CD8-positive, alpha-beta memory T cell (primary cell): ENCODE data around the gene ESRRA. TPM values are rescaled to one million over a fixed set of nuclear protein-coding genes. Genes with fewer than 3 reads are reported as not detected.

Experiments used
- CTCF ChIA-PET: fragments of 350-600 bp; sonication (Branson Sonifier 250); formaldehyde crosslinking; loops from one replicate; lab custom pipeline; 2021; ENCODE audit warnings: antibody characterized with exemption; lab: Charles Lee
- POLR2A ChIA-PET: fragments of 350-600 bp; sonication (Branson Sonifier 250); formaldehyde crosslinking; loops from one replicate; lab custom pipeline; 2021; ENCODE audit warnings: antibody characterized with exemption; lab: Charles Lee
- DNase-seq, 5 donors: peaks; one replicate each; pipeline versions ENCODE4 v3.0.0 to v3.0.0-alpha.2; 2020 to 2022; ENCODE audit warnings: mixed read lengths in 1 of 5
- H3K27ac ChIP-seq: one replicate; pipeline ENCODE4 v1.7.0; 2013; ENCODE audit warnings: low read depth, mild to moderate bottlenecking, low read length, moderate library complexity
- H3K27me3 ChIP-seq: 2 replicates; pipeline ENCODE4 v1.7.0; 2013; ENCODE audit warnings: low read length, mild to moderate bottlenecking; ENCODE audit not compliant: insufficient read depth, poor library complexity, severe bottlenecking
- H3K36me3 ChIP-seq: 2 replicates; pipeline ENCODE4 v1.7.0; 2013; ENCODE audit warnings: mild to moderate bottlenecking, low read length, moderate library complexity; ENCODE audit not compliant: insufficient read depth
- H3K4me1 ChIP-seq: 2 replicates; pipeline ENCODE4 v1.7.0; 2013; ENCODE audit warnings: mild to moderate bottlenecking, low read length, moderate library complexity; ENCODE audit not compliant: insufficient read depth
- H3K4me3 ChIP-seq: 2 replicates; pipeline ENCODE4 v1.7.0; 2013; ENCODE audit warnings: mild to moderate bottlenecking, low read length
- H3K9me3 ChIP-seq: 2 replicates; pipeline ENCODE4 v1.7.0; 2013; ENCODE audit warnings: mild to moderate bottlenecking, low read length
- H3K27ac Mint-ChIP-seq, 8 donors: one replicate each; pipeline ENCODE4 v1.8.0; 2020 to 2021; ENCODE audit warnings: mixed read lengths in 8 of 8, mild to moderate bottlenecking in 6 of 8, inconsistent platforms in 3 of 8, moderate library complexity in 3 of 8
- H3K27me3 Mint-ChIP-seq, 2 donors: one replicate each; pipeline ENCODE4 v1.8.0; 2020 to 2021; ENCODE audit warnings: mixed read lengths in 2 of 2, mild to moderate bottlenecking in 1 of 2, moderate library complexity in 1 of 2
- H3K36me3 Mint-ChIP-seq, 3 donors: one replicate each; pipeline ENCODE4 v1.8.0; 2020 to 2021; ENCODE audit warnings: mixed read lengths in 3 of 3, inconsistent platforms in 1 of 3, mild to moderate bottlenecking in 1 of 3
- H3K4me1 Mint-ChIP-seq, 3 donors: one replicate each; pipeline ENCODE4 v1.8.0; 2020 to 2021; ENCODE audit warnings: mixed read lengths in 3 of 3, inconsistent platforms in 1 of 3, mild to moderate bottlenecking in 1 of 3
- H3K4me3 Mint-ChIP-seq, 7 donors: one replicate each; pipeline ENCODE4 v1.8.0; 2020 to 2021; ENCODE audit warnings: mixed read lengths in 7 of 7, mild to moderate bottlenecking in 6 of 7, moderate library complexity in 4 of 7, inconsistent platforms in 2 of 7
- H3K9me3 Mint-ChIP-seq, 5 donors: one replicate each; pipeline ENCODE4 v1.8.0; 2020 to 2022; ENCODE audit warnings: mixed read lengths in 5 of 5, mild to moderate bottlenecking in 3 of 5, moderate library complexity in 2 of 5, inconsistent platforms in 1 of 5
- polyA plus RNA-seq: library from polyadenylated mRNA; unstranded; fragments of 300-500 nt; fragmentation: Illumina TruSeq; gene quantifications from one replicate; pipeline ENCODE4 v1.2.3, GENCODE V29; 2021
- total RNA-seq, 2 experiments: library from RNA; stranded (reverse); gene quantifications; one replicate each; pipeline ENCODE4 v1.2.3, GENCODE V29; 2021

Gene ESRRA
- total and polyA plus RNA-seq, 3 experiments from 2014 or later: 11.9 to 54.3 (median 52.2) TPM

- no peak overlapping the region for H3K27ac Mint-ChIP-seq
- Histone ChIP-seq H3K4me3 (no peak overlapping the region), H3K36me3 (peaks cover 2% of the 10 kb centered on the region), H3K27ac (no peak overlapping the region), H3K9me3 (no peaks in the 10 kb centered on the region), H3K4me1 (no peaks in the 10 kb centered on the region), H3K27me3 (no peaks in the 10 kb centered on the region)
- no peaks in the 10 kb centered on the region for H3K27me3 Mint-ChIP-seq
- ChIA-PET CTCF (interaction anchor here (0.7 kb wide), 1 partner anchor 17 kb away, joined by 3 read pairs; no protein-coding TSS in a partner anchor), POLR2A (no interaction called here)
- H3K9me3 Mint-ChIP-seq: no peaks in the 10 kb centered on the region
- H3K36me3 Mint-ChIP-seq: peaks cover 0 to 44% (median 5%) of the 10 kb centered on the region in 3 donors
- H3K4me3 Mint-ChIP-seq: no peak overlapping the region
- peaks cover 4 to 8% (median 5%) of the 10 kb centered on the region in 3 donors for H3K4me1 Mint-ChIP-seq
- DNase-seq: no peak
These were observed 43.2 kb downstream of the ESRRA start for GRCh38 chr11:64348383-64349024.

DNA sequence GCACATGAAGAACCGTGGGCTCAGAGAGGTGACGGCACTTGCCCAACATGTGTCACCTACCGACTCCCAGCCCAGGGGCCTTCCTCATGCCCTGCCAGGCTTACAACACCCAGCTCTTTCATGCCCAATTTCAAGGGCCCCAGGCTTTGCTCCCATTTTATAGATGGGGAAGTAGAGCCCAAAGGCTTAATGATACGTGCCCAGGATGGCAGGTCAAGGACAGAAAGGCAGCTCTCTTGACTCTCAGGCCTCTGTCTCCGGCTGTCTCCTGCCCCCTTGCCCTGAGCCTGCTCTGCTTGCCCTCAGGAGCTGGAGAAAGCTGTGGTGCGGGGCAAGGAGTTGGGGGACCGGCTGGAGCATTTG is 43.7 kb downstream of the ESRRA start:
- no peak overlapping the region for H3K4me3 ChIP-seq
- H3K27me3 ChIP-seq: no peaks in the 10 kb centered on the region
- Mint-ChIP-seq H3K27me3 (no peaks in the 10 kb centered on the region), H3K27ac (no peak overlapping the region), H3K4me3 (no peak overlapping the region), H3K4me1 (peaks cover 4 to 8% (median 5%) of the 10 kb centered on the region in 3 donors), H3K9me3 (no peaks in the 10 kb centered on the region), H3K36me3 (peaks cover 0 to 44% (median 5%) of the 10 kb centered on the region in 3 donors)
- H3K4me1 ChIP-seq: no peaks in the 10 kb centered on the region
- CTCF ChIA-PET: interaction anchor here (0.6 to 0.7 kb wide), 2 partner anchors 18 to 39 kb away, joined by 3 read pairs; no protein-coding TSS in a partner anchor
- H3K9me3 ChIP-seq: no peaks in the 10 kb centered on the region
- no peak for DNase-seq
- H3K27ac ChIP-seq: no peak overlapping the region
- POLR2A ChIA-PET: no interaction called here
- H3K36me3 ChIP-seq: no peaks in the 10 kb centered on the region

DNA sequence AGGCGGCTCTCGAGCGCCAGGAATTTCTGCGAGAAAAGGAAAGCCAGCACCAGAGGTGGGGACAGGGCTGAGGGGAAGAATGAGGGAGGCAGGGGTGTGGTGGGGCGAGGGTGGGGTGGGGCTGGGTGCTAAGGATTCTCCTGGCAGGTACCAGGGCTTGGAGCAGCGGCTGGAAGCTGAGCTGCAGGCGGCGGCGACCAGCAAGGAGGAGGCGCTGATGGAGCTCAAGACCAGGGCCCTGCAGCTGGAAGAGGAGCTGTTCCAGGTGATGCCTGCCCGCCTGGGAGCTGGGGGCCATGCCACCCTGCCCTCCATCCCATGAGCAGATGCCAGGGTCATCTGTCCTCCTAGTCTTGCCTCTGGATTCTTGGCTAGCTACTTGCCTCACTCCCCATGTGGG is 44.1 kb downstream of the ESRRA start:
- H3K9me3 ChIP-seq: no peaks in the 10 kb centered on the region
- no peak overlapping the region for H3K4me3 ChIP-seq
- Mint-ChIP-seq H3K36me3 (peaks cover 0 to 42% (median 5%) of the 10 kb centered on the region in 3 donors), H3K27ac (peak overlapping the region in 1 of 8 donors; percentile 52), H3K27me3 (no peaks in the 10 kb centered on the region), H3K9me3 (no peaks in the 10 kb centered on the region), H3K4me1 (peaks cover 4 to 8% (median 5%) of the 10 kb centered on the region in 3 donors), H3K4me3 (no peak overlapping the region)
- H3K4me1 ChIP-seq: no peaks in the 10 kb centered on the region
- H3K36me3 ChIP-seq: no peaks in the 10 kb centered on the region
- no peak overlapping the region for H3K27ac ChIP-seq
- ChIA-PET POLR2A (no interaction called here), CTCF (interaction anchor here (0.6 to 1.8 kb wide), 2 partner anchors 32 to 39 kb away, joined by 3 to 4 read pairs; partner anchors contain the start of genes PRDX5 and TRMT112)
- no peak for DNase-seq
- no peaks in the 10 kb centered on the region for H3K27me3 ChIP-seq

DNA sequence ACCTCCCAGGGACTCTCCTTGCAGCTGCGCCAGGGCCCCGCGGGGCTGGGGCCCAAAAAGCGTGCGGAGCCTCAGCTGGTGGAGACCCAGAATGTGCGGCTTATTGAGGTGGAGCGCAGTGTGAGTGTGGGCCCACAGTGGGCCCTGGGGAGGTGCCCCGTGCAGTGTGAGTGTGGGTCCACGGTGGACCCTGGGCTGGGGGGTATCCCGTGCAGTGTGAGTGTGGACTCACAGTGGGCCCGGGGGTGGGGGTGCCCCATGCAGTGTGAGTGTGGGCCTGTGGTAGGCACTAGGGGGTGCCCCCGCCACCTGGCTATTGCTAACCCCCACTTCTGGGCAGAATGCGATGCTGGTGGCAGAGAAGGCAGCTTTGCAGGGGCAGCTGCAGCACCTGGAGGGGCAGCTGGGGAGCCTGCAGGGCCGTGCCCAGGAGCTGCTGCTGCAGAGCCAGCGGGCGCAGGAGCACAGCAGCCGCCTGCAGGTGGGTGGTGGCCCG is 45.9 kb downstream of the ESRRA start:
- CTCF ChIA-PET: interaction anchor here (1.8 kb wide), 1 partner anchor 34 kb away, joined by 4 read pairs; the partner anchor contains the start of genes PRDX5 and TRMT112
- POLR2A ChIA-PET: no interaction called here
- Histone ChIP-seq H3K4me3 (no peak overlapping the region), H3K27ac (no peak overlapping the region), H3K9me3 (no peaks in the 10 kb centered on the region), H3K27me3 (no peaks in the 10 kb centered on the region), H3K36me3 (no peaks in the 10 kb centered on the region), H3K4me1 (no peaks in the 10 kb centered on the region)
- no peak overlapping the region for H3K27ac Mint-ChIP-seq
- H3K27me3 Mint-ChIP-seq: no peaks in the 10 kb centered on the region
- no peaks in the 10 kb centered on the region for H3K9me3 Mint-ChIP-seq
- H3K4me1 Mint-ChIP-seq: peaks cover 0 to 4% (median 4%) of the 10 kb centered on the region in 3 donors
- no peak overlapping the region for H3K4me3 Mint-ChIP-seq
- H3K36me3 Mint-ChIP-seq: peaks cover 0 to 32% (median 3%) of the 10 kb centered on the region in 3 donors
- DNase-seq: no peak

GRCh38 chr11:64352099-64352994 is 47.0 kb downstream of the ESRRA start:
- DNase-seq: no peak
- Mint-ChIP-seq H3K4me3 (no peak overlapping the region), H3K36me3 (peaks cover 0 to 30% (median under 1%) of the 10 kb centered on the region in 3 donors), H3K9me3 (no peaks in the 10 kb centered on the region), H3K4me1 (peaks cover 5 to 10% (median 5%) of the 10 kb centered on the region in 3 donors), H3K27me3 (no peaks in the 10 kb centered on the region), H3K27ac (no peak overlapping the region)
- Histone ChIP-seq H3K27ac (no peak overlapping the region), H3K27me3 (no peaks in the 10 kb centered on the region), H3K4me1 (peaks cover 1% of the 10 kb centered on the region), H3K9me3 (no peaks in the 10 kb centered on the region), H3K36me3 (no peaks in the 10 kb centered on the region), H3K4me3 (no peak overlapping the region)
- CTCF ChIA-PET: interaction anchor here (0.8 to 1.1 kb wide), 2 partner anchors 35 to 97 kb away, joined by 3 to 4 read pairs; partner anchors contain the start of genes PRDX5 and TRMT112
- POLR2A ChIA-PET: no interaction called here

DNA sequence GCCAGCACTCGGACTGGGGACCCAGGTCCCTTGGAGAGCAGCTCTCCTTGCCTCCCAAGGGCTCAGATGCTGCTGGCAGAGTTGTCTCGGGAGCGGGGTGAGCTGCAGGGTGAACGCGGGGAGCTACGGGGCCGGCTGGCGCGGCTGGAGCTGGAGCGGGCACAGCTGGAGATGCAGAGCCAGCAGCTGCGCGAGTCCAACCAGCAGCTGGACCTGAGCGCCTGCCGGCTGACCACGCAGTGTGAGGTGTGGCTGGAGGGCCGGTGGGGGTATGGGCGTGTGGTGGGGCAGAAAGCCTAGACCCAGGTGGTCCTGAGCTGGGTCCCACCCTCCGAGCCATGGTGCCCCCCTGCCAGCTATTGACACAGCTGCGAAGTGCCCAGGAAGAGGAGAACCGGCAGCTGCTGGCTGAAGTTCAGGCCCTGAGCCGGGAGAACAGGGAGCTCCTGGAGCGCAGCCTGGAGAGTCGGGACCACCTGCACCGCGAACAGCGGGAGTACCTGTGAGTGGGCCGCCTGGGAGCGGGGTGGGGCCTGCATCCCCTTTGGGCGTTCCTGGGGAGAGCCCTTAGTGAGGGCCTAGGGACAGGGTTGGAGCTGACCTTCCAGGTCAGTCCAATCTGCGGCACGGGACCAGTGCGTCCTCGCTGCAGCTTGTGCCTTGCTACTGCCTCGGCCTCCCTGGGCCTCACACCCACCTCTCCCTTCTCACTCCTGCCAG is 47.8 kb downstream of the ESRRA start:
- CTCF ChIA-PET: interaction anchor here (0.8 to 1.1 kb wide), 2 partner anchors 35 to 96 kb away, joined by 3 to 4 read pairs; partner anchors contain the start of genes PRDX5 and TRMT112
- Mint-ChIP-seq H3K4me1 (peaks cover 10 to 18% (median 11%) of the 10 kb centered on the region in 3 donors), H3K27me3 (no peaks in the 10 kb centered on the region)

GRCh38 chr11:64353715-64354506 is 48.6 kb downstream of the ESRRA start:
- ChIA-PET CTCF (interaction anchor here (1.3 to 2.3 kb wide), 2 partner anchors 36 to 149 kb away, joined by 3 to 6 read pairs; partner anchors contain the start of gene PRDX5), POLR2A (no interaction called here)
- H3K27ac ChIP-seq: no peak overlapping the region
- H3K36me3 ChIP-seq: no peaks in the 10 kb centered on the region
- H3K27me3 ChIP-seq: no peaks in the 10 kb centered on the region
- no peak for DNase-seq
- peaks cover 16% of the 10 kb centered on the region for H3K4me1 ChIP-seq
- Mint-ChIP-seq H3K36me3 (peaks cover 0 to 25% (median 0%) of the 10 kb centered on the region in 3 donors), H3K4me1 (peaks cover 11 to 22% (median 12%) of the 10 kb centered on the region in 3 donors), H3K4me3 (no peak overlapping the region), H3K9me3 (no peaks in the 10 kb centered on the region), H3K27me3 (no peaks in the 10 kb centered on the region), H3K27ac (no peak overlapping the region)
- no peak overlapping the region for H3K4me3 ChIP-seq
- H3K9me3 ChIP-seq: no peaks in the 10 kb centered on the region

More for the DNA sequence above, 47.8 kb downstream of the ESRRA start:
- H3K27ac Mint-ChIP-seq: peak overlapping the region in 1 of 8 donors; percentile 78
- no peak overlapping the region for H3K4me3 Mint-ChIP-seq
- Histone ChIP-seq H3K27me3 (no peaks in the 10 kb centered on the region), H3K4me3 (no peak overlapping the region), H3K4me1 (peaks cover 9% of the 10 kb centered on the region), H3K36me3 (no peaks in the 10 kb centered on the region), H3K27ac (no peak overlapping the region), H3K9me3 (no peaks in the 10 kb centered on the region)
- no peaks in the 10 kb centered on the region for H3K9me3 Mint-ChIP-seq
- POLR2A ChIA-PET: no interaction called here
- peaks cover 0 to 27% (median 0%) of the 10 kb centered on the region in 3 donors for H3K36me3 Mint-ChIP-seq
- DNase-seq: no peak
